Smooth muscle cell (in vitro differentiated cells): ENCODE data around the gene MAP1LC3B2. TPM values are rescaled to one million over a fixed set of nuclear protein-coding genes. Genes with fewer than 3 reads are reported as not detected.

ENCODE experiments used
- polyA plus RNA-seq: library from polyadenylated mRNA; unstranded; fragments of >200 nt; fragmentation: Nextera tagmentation; extraction: Ambion mirVana; gene quantifications from 2 replicates; pipeline ENCODE4 v1.2.1, GENCODE V29; 2016
- total RNA-seq: library from RNA; depleted of rRNA; stranded (reverse); fragments of >200 nt; gene quantifications from 2 replicates; pipeline ENCODE4 v1.2.3, GENCODE V29; 2014

MAP1LC3B2 gene
- total and polyA plus RNA-seq, 2 experiments from 2014 or later, result 0.31 to 4.2 TPM

Other genes starting within 250 kb of the MAP1LC3B2 start
- gene SPRING1, start 178.7 kb downstream of the MAP1LC3B2 start, total RNA-seq, result 25.8 and 28.5 TPM in 2 replicates
- gene SPRING1, start 178.7 kb downstream of the MAP1LC3B2 start, polyA plus RNA-seq, result 19.0 and 21.3 TPM in 2 replicates
- 1.4 and 2.0 TPM in 2 replicates for gene RNFT2, start 178.9 kb downstream of the MAP1LC3B2 start, total RNA-seq
- gene RNFT2, start 178.9 kb downstream of the MAP1LC3B2 start, polyA plus RNA-seq, result 2.1 and 2.4 TPM in 2 replicates